Prostate gland (tissue), 2 donors: ENCODE measurements around the gene RNASEH2C.

Source experiments
- CTCF ChIP-seq, 4 experiments: fragments of 200-600 bp in 2 of 4; fragments of 450-650 bp in 2 of 4; sonication (generic) in 2 of 4; IDR thresholded peaks; 1 replicate in 3 of 4; 2 replicates in 1 of 4; pipeline ENCODE4 v1.5.1; 2016 to 2019; ENCODE audit warnings: antibody characterized with exemption in 4 of 4, mild to moderate bottlenecking in 2 of 4, moderate library complexity in 2 of 4
- POLR2A ChIP-seq: fragments of 450-650 bp; IDR thresholded peaks from one replicate; pipeline ENCODE4 v1.6.1; 2016; ENCODE audit warnings: antibody characterized with exemption, mild to moderate bottlenecking
- POLR2AphosphoS5 ChIP-seq: sonication (generic); formaldehyde crosslinking; IDR thresholded peaks from one replicate; pipeline ENCODE4 v1.6.1; 2017; ENCODE audit warnings: antibody characterized with exemption

GRCh38 chr11:65739022-65739421, 18.4 kb upstream of the RNASEH2C start:
- TF ChIP-seq CTCF (IDR thresholded peaks at IDR 0.05) (no peak), POLR2A (no peak), POLR2AphosphoS5 (no peak)
